CD4-positive, alpha-beta T cell (primary cell): ENCODE data around the gene PSAPL1. TPM values are rescaled to one million over a fixed set of nuclear protein-coding genes. Genes with fewer than 3 reads are reported as not detected.

ENCODE experiments used
- ATAC-seq: fragments of 200-7000 bp; cut with Tn5 transposase; one replicate; pipeline ENCODE4 v1.10.0; 2022; ENCODE audit warnings: mild to moderate bottlenecking; ENCODE audit not compliant: poor library complexity
- CTCF ChIA-PET: fragments of 350-600 bp; sonication (Branson Sonifier 250); formaldehyde crosslinking; loops from one replicate; lab custom pipeline; 2021; ENCODE audit warnings: antibody characterized with exemption, inconsistent platforms; lab: Charles Lee
- POLR2A ChIA-PET: fragments of 350-600 bp; sonication (Branson Sonifier 250); formaldehyde crosslinking; loops from one replicate; lab custom pipeline; 2021; ENCODE audit warnings: antibody characterized with exemption, inconsistent platforms; lab: Charles Lee
- DNase-seq, 14 experiments: peaks; one replicate each; pipeline ENCODE4 v3.0.0-alpha.2; 2013 to 2020; ENCODE audit warnings: mixed read lengths in 2 of 14
- H3K27ac ChIP-seq, 2 donors: one replicate each; pipeline versions ENCODE4 v1.5.1 to v1.7.0; 2013; ENCODE audit warnings: low read length in 2 of 2, low read depth in 1 of 2, mild to moderate bottlenecking in 1 of 2
- H3K27me3 ChIP-seq, 2 experiments: 1 replicate in 1 of 2; 2 replicates in 1 of 2; pipeline versions ENCODE4 v1.6.1 to v1.7.0; 2013; ENCODE audit warnings: low read length in 2 of 2, control low read depth in 1 of 2, mild to moderate bottlenecking in 1 of 2, moderate library complexity in 1 of 2; ENCODE audit not compliant: insufficient read depth in 2 of 2, control insufficient read depth in 1 of 2
- H3K36me3 ChIP-seq: one replicate; pipeline ENCODE4 v1.6.1; 2013; ENCODE audit warnings: low read length, control low read depth; ENCODE audit not compliant: insufficient read depth
- H3K4me1 ChIP-seq: one replicate; pipeline ENCODE4 v1.6.1; 2013; ENCODE audit warnings: low read length, control low read depth; ENCODE audit not compliant: insufficient read depth
- H3K4me3 ChIP-seq: one replicate; pipeline ENCODE4 v1.5.1; 2013; ENCODE audit warnings: mild to moderate bottlenecking, low read length, moderate library complexity
- H3K9me3 ChIP-seq, 2 experiments: 1 replicate in 1 of 2; 2 replicates in 1 of 2; pipeline versions ENCODE4 v1.6.1 to v1.7.0; 2013; ENCODE audit warnings: low read length in 2 of 2, mild to moderate bottlenecking in 2 of 2, control low read depth in 1 of 2, moderate library complexity in 1 of 2; ENCODE audit not compliant: control insufficient read depth in 1 of 2, insufficient read depth in 1 of 2
- H3K27ac Mint-ChIP-seq: one replicate; pipeline ENCODE4 v1.8.0; 2020; ENCODE audit warnings: mixed read lengths
- H3K27me3 Mint-ChIP-seq: one replicate; pipeline ENCODE4 v1.8.0; 2021; ENCODE audit warnings: mixed read lengths
- H3K36me3 Mint-ChIP-seq: one replicate; pipeline ENCODE4 v1.8.0; 2021; ENCODE audit warnings: low read depth, mixed read lengths
- H3K4me1 Mint-ChIP-seq: one replicate; pipeline ENCODE4 v1.8.0; 2021; ENCODE audit warnings: low read depth, mixed read lengths
- H3K4me3 Mint-ChIP-seq: one replicate; pipeline ENCODE4 v1.8.0; 2020; ENCODE audit warnings: mild to moderate bottlenecking, mixed read lengths
- H3K9me3 Mint-ChIP-seq: one replicate; pipeline ENCODE4 v1.8.0; 2020; ENCODE audit warnings: mixed read lengths
- intact Hi-C, 2 experiments: fragments of 100-400 bp; cut with DNase I in 1 of 2; cut with micrococcal nuclease in 1 of 2; formaldehyde crosslinking; loops; one replicate each; pipeline versions ENCODE4 v1.15.1 to v1.9.0; 2023 to 2025; cut with DNase I, micrococcal nuclease
- total RNA-seq, 174 experiments: library from RNA in 2 of 174; stranded (reverse) in 2 of 174; gene quantifications; one replicate each; pipeline ENCODE4 v1.2.3 and lab custom pipeline; 2021 to 2026
- TF ChIP-seq, protein P1 (sequence below): fragments of 200-600 bp; IDR thresholded peaks from one replicate; pipeline ENCODE4 v1.8.0; 2022; ENCODE audit warnings: antibody characterized with exemption, mild to moderate bottlenecking

The PSAPL1 gene
- total RNA-seq, 2 experiments from 2014 or later, result not detected

DNA sequence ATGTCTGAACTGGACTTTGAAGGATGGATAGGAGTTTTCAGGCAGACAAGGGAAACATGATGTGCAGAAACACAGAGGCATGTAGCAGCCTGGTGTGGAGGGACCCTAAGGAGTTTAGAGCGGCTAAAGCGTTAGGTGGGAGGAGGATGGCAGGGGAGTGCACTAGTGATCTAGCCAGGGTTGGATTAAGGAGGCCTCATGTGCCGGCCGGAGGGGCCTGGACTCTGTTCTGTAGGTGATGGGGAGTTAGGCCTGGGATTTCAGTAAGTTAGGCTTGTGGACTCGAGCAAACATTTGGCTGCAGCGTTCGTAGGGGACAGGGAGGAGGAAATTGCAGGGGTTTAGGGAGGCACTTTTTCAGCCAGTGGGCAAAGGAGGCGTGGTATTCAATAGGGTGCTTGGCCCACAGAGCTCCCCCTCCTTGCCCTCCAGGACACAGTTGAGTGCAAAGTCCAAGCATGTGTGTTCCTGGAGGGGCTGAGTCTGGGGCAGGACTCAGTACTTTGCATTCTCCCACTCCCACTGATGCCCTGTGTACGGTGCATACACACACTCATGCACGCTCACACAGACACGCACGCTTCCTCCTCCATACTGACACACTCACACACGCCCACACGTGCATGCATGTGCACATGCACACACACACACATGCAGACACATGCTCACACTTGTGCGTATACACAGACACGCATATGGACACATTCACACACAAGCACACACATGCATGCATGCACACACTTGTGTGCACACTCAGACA is 18.6 kb downstream of the PSAPL1 start:
- Histone ChIP-seq H3K9me3 (peaks cover 0 to 25% of the 10 kb centered on the region in 2 experiments), H3K4me3 (no peak overlapping the region), H3K4me1 (no peaks in the 10 kb centered on the region), H3K27me3 (peaks cover 8 to 9% of the 10 kb centered on the region in 2 experiments), H3K36me3 (no peaks in the 10 kb centered on the region), H3K27ac (no peak overlapping the region)
- no peak for DNase-seq
- TF ChIP-seq, protein P1, sequence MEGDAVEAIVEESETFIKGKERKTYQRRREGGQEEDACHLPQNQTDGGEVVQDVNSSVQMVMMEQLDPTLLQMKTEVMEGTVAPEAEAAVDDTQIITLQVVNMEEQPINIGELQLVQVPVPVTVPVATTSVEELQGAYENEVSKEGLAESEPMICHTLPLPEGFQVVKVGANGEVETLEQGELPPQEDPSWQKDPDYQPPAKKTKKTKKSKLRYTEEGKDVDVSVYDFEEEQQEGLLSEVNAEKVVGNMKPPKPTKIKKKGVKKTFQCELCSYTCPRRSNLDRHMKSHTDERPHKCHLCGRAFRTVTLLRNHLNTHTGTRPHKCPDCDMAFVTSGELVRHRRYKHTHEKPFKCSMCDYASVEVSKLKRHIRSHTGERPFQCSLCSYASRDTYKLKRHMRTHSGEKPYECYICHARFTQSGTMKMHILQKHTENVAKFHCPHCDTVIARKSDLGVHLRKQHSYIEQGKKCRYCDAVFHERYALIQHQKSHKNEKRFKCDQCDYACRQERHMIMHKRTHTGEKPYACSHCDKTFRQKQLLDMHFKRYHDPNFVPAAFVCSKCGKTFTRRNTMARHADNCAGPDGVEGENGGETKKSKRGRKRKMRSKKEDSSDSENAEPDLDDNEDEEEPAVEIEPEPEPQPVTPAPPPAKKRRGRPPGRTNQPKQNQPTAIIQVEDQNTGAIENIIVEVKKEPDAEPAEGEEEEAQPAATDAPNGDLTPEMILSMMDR, result no peak
- ChIA-PET CTCF (no interaction called here), POLR2A (no interaction called here)
- no peak overlapping the region for H3K27ac Mint-ChIP-seq
- no peaks in the 10 kb centered on the region for H3K36me3 Mint-ChIP-seq
- H3K4me1 Mint-ChIP-seq, result no peaks in the 10 kb centered on the region
- intact Hi-C loops, result no loop called here
- H3K27me3 Mint-ChIP-seq, result peaks cover 34% of the 10 kb centered on the region
- no peak for ATAC-seq
- no peak overlapping the region for H3K4me3 Mint-ChIP-seq
- H3K9me3 Mint-ChIP-seq, result no peaks in the 10 kb centered on the region

DNA sequence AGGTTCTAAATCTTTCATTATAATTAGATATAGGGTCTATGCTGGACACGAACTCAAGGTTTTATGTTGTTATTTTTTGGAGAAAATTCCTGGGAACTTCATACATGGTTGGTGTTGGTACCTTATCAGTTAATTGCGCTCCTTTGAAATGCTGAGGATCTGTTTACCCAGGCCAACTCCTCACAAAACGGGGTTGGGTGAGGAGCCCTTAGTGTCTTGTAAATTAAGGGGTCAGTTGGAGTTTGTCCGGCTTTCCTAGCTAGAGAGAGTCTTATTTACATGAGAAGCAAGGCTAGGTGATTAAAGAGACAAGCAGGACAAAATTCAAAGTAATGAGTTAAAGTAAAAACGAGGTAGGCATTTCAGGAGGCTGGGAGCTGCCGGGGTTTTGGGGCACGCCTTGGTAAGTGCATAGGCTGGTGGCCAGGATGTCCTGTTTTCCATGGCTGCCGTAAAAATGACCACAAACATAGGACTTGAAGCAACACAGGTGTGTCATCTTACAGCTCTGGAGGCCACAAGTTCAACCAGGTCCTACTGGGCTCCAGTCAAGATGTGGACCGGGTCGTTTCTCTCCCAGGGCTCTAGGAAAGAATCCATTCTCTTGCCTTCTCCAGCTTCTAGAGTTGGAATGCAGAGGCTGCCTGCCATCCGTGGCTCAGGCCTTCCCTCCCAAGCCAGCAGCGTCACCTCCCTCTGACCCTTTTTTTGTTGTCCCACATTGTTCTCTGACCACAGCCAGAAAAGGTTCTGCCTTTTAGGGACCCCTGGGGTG is 19.8 kb downstream of the PSAPL1 start:
- peaks cover 38% of the 10 kb centered on the region for H3K27me3 Mint-ChIP-seq
- intact Hi-C loops, result no loop called here
- CTCF ChIA-PET, result no interaction called here
- POLR2A ChIA-PET, result no interaction called here
- Histone ChIP-seq H3K9me3 (peaks cover 0 to 25% of the 10 kb centered on the region in 2 experiments), H3K36me3 (no peaks in the 10 kb centered on the region), H3K27ac (no peak overlapping the region), H3K4me1 (no peaks in the 10 kb centered on the region), H3K27me3 (peaks cover 8 to 9% of the 10 kb centered on the region in 2 experiments), H3K4me3 (no peak overlapping the region)
- H3K4me3 Mint-ChIP-seq, result no peak overlapping the region
- ATAC-seq (no peak), DNase-seq (no peak)
- no peaks in the 10 kb centered on the region for H3K4me1 Mint-ChIP-seq
- TF ChIP-seq, protein P1, result no peak
- H3K36me3 Mint-ChIP-seq, result no peaks in the 10 kb centered on the region
- H3K27ac Mint-ChIP-seq, result no peak overlapping the region
- H3K9me3 Mint-ChIP-seq, result no peaks in the 10 kb centered on the region

DNA sequence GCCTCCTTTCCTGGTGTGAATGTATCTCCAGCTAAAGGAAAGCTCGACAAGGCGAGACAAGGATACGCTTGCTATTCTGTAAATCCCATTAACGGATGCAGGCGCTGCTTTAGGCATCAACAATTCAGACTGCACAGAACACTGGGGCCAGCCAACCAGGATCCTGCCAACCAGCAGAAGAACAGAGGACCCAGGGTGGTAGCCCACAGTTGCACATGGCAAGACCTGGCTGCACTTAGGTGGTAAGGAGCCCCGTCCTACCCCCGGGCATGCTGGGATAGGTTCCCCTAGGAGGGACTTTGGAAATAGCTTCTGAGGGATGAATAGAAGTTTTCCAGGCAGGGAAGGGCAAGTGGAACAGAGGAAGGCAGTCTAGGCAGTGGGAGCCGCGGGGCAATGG is 20.7 kb downstream of the PSAPL1 start:
- ChIA-PET CTCF (no interaction called here), POLR2A (no interaction called here)
- Mint-ChIP-seq H3K27ac (no peak overlapping the region), H3K27me3 (peaks cover 38% of the 10 kb centered on the region), H3K9me3 (peaks cover 3% of the 10 kb centered on the region), H3K36me3 (no peaks in the 10 kb centered on the region), H3K4me3 (no peak overlapping the region), H3K4me1 (no peaks in the 10 kb centered on the region)
- TF ChIP-seq, protein P1, result no peak
- H3K9me3 ChIP-seq, result peaks cover 5 to 25% of the 10 kb centered on the region in 2 experiments
- ATAC-seq (no peak), DNase-seq (no peak)
- intact Hi-C loops, result no loop called here
- H3K27me3 ChIP-seq, result peaks cover 8 to 9% of the 10 kb centered on the region in 2 experiments
- H3K4me1 ChIP-seq, result no peaks in the 10 kb centered on the region
- no peak overlapping the region for H3K4me3 ChIP-seq
- H3K36me3 ChIP-seq, result no peaks in the 10 kb centered on the region
- H3K27ac ChIP-seq, result no peak overlapping the region
